ENCODE data around the gene TACC3. TPM values are rescaled to one million over a fixed set of nuclear protein-coding genes. Genes with fewer than 3 reads are reported as not detected.

Gene TACC3
- polyA plus RNA-seq, 3 donors, result 1.9 to 16.8 (median 7.1) TPM

- H3K27ac ChIP-seq (ENCODE audit: low read depth, low read length), result no peak overlapping the region
- 99% methylated on average over 4 of the region's 4 CpGs for WGBS, 3 donors
Observed at GRCh38 chr4:1738410-1738809, 17.1 kb downstream of the TACC3 start.

DNA sequence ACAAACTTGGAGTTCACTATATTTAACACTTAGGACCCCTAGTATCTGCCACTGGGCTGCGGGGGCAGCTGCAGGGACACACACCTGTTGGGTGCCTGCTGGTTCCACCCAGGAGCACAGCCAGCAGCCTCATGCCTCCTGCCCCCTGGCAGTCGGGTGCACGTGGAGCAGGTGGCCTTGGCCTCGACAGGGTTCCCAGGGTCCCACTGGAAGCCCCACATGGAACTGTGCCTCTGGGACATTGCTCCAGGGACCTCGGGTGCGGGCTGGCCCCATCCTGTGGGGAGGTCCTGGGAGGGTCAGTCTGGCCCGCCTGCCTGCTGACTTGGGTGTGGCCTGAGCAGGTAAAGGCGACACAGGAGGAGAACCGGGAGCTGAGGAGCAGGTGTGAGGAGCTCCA, 18.0 kb downstream of the TACC3 start:
- 94 to 98% (median 98%) methylated on average over 9 of the region's 9 CpGs for WGBS, 3 donors
- H3K27ac ChIP-seq (ENCODE audit: low read depth, low read length), result no peak overlapping the region

- WGBS, 3 donors, result 89 to 95% (median 92%) methylated on average over 19 to 22 of the region's 22 CpGs
- H3K27ac ChIP-seq (ENCODE audit: low read depth, low read length), result no peak overlapping the region
Observed at GRCh38 chr4:1740021-1740545, 18.8 kb downstream of the TACC3 start.

DNA sequence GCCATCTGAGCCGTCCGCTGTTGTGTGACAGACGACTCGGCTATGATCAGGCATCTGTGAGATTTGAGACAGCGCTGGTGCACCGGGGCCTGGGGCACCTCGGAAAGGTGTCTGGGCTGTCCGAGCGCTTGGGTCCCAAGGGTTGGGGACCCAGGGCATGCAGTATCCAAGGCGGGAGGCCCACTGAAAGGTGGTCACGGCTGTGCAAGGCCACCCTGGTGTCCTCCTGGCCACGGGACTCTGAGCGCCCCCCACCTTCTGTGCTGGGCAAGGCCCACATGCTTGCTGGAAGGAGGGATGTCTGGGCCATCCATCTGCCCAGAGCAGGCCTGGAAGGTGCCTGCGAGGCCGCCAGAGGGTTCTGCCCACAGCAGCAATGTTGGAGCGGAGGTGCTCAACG, 19.9 kb downstream of the TACC3 start:
- H3K27ac ChIP-seq (ENCODE audit: low read depth, low read length), result no peak overlapping the region
- 92 to 98% (median 94%) methylated on average over 16 to 17 of the region's 17 CpGs for WGBS, 3 donors

- H3K27ac ChIP-seq (ENCODE audit: low read depth, low read length), result no peak overlapping the region
- WGBS, 3 donors, result 75 to 96% (median 87%) methylated on average over 12 of the region's 12 CpGs
Observed at GRCh38 chr4:1743551-1743950, 22.2 kb downstream of the TACC3 start.

DNA sequence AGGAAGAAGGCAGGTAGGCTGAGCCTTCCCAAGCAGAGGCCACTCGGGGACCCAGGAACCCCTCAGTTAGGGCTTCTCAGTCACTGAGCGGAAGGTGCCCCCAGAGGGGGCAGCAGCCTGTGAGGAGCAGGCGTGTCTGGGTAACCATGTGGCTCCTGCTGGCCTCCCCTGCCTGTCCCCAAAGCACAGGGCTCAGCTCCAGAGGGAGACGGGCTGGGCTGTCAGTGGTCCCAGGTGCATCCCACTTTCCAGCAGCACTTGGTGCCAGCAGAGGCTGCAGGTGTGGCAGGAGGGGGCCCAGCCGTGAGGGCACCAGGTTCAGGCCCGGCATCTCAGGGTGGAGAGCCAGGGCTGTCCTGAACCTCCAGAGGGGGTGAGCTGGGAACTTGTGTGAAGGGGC, 22.7 kb downstream of the TACC3 start:
- H3K27ac ChIP-seq (ENCODE audit: low read depth, low read length), result no peak overlapping the region
- WGBS, 3 donors, result 93 to 98% (median 95%) methylated on average over 5 to 6 of the region's 6 CpGs

GRCh38 chr4:1744552-1744951, 23.2 kb downstream of the TACC3 start:
- no peak overlapping the region for H3K27ac ChIP-seq (ENCODE audit: low read depth, low read length)
- WGBS, 3 donors, result 90 to 95% (median 92%) methylated on average over 14 of the region's 14 CpGs

DNA sequence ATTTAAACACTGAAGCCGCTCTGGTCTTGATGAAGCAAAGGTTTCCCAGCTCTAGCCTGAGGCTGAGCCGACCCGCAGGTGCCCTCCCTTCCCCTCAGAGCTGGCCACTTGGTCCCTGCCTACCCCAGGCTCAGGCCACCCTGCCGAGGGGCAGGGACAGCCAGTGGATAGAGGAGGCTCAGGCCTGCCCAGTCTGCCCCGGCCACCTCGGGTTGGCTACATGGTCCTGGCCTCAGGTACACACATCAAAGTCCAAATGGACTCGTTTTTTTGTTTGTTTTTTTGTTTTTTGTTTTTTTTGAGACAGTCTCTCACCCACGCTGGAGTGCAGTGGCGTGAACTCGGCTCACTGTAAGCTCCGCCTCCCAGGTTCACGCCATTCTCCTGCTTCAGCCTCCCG, 23.8 kb downstream of the TACC3 start:
- no peak overlapping the region for H3K27ac ChIP-seq (ENCODE audit: low read depth, low read length)
- 91 to 93% (median 93%) methylated on average over 13 of the region's 13 CpGs for WGBS, 3 donors

DNA sequence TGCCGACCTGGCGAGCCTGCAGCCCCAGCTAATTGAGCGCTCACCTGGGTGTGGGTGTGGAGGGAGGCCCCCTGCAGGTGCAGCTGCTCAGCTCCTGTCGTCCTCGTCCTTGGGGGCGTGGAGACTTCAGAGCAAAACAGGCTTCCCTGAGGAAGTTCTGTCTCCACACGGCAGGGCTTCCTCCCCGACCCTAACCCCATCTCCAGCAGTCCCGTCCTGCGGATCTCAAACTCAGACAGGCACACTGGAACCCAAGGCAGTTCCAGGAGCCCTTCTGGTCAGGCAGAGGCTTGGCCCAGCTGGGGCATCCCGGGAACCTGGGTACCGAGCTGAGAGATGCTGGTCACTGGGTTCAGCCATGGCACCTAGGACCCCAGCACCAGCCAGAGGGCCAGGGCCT, 24.4 kb downstream of the TACC3 start:
- no peak overlapping the region for H3K27ac ChIP-seq (ENCODE audit: low read depth, low read length)
- WGBS, 3 donors, result 80 to 86% (median 86%) methylated on average over 12 of the region's 12 CpGs

DNA sequence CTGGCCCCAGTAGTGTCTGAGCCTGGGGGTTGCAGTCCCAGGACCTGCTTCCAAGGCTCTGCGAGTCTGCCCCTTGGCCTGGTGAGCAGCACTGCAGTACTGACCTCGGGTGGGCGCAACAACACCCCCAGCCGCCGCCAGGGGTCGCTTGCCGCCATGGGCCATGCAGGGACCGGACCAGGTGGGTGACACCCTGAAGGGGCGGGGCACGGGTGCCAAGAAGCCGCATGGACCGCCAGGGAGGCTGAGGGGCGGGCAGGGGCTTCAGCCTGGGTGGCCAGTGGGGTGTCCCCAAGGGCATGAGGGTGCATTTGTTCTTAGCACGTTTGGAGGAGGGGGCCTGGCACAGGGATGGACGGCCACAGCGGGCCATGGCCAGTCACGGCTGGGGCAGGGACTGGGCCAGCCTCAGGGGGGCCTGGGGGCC, 25.0 kb downstream of the TACC3 start:
- WGBS, 3 donors, result 12 to 22% (median 21%) methylated on average over 17 of the region's 17 CpGs

GRCh38 chr4:1746919-1747602, 25.7 kb downstream of the TACC3 start:
- WGBS, 3 donors, result 57 to 87% (median 83%) methylated on average over 30 to 33 of the region's 33 CpGs
- no peak overlapping the region for H3K27ac ChIP-seq (ENCODE audit: low read depth, low read length)

More for the DNA sequence above, 25.0 kb downstream of the TACC3 start:
- no peak overlapping the region for H3K27ac ChIP-seq (ENCODE audit: low read depth, low read length)

DNA sequence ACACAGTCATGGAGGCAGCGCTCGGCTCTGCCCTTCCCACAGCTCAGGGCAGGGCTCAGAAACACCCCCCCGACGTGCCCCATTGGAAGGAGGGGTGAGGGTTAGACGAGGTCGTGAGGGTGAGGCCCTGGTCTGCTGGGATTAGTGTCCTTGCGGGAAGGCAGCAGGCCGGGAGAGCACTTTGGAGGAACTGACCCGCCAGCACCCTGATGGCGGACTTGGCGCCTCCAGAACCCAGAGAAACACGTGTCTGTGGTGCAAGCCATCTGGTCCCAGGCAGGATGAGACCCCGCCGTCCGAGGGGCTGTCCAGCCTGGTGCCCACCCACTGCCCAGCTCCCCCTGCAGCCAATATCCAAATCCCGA, 26.3 kb downstream of the TACC3 start:
- no peak overlapping the region for H3K27ac ChIP-seq (ENCODE audit: low read depth, low read length)
- 82 to 84% (median 82%) methylated on average over 14 to 16 of the region's 16 CpGs for WGBS, 3 donors

DNA sequence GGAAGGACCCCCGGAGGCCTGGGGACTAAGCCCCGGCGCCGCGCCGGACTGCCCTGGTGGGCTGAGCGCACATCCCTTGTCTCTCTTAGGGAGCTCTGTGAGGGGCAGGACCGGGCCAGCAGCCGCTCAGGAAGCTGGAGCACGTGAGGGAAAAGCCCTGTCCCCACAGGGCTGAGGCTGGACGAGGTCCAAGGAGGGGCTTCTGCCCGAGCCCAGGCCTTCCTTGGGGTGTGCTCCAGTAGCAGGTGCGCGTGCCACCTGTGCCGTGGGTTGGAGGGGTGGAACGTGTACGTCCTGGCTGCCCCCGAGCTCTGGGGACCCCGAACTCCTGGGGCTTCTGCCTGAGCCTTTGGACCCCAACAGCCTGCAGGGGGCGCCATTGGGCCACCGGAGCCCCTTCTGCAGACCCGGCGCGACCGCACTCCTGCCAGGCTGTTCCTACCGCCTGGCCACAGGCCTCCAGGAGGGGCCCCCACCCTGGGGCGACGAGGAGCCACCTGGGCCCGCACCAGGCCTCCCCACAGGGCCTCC, 27.2 kb downstream of the TACC3 start:
- H3K27ac ChIP-seq (ENCODE audit: low read depth, low read length), result no peak overlapping the region
- 3 to 10% (median 3%) methylated on average over 21 to 29 of the region's 29 CpGs for WGBS, 3 donors

GRCh38 chr4:1749370-1749769, 28.0 kb downstream of the TACC3 start:
- 59 to 78% (median 65%) methylated on average over 2 to 3 of the region's 3 CpGs for WGBS, 3 donors
- H3K27ac ChIP-seq (ENCODE audit: low read depth, low read length), result no peak overlapping the region

GRCh38 chr4:1749826-1750225, 28.5 kb downstream of the TACC3 start:
- WGBS, 3 donors, result 68 to 75% (median 74%) methylated on average over 13 to 14 of the region's 14 CpGs
- H3K27ac ChIP-seq (ENCODE audit: low read depth, low read length), result no peak overlapping the region

- 86 to 89% (median 88%) methylated on average over 18 of the region's 18 CpGs for WGBS, 3 donors
- no peak overlapping the region for H3K27ac ChIP-seq (ENCODE audit: low read depth, low read length)
Observed at GRCh38 chr4:1750381-1751154, 29.2 kb downstream of the TACC3 start.

GRCh38 chr4:1751155-1751918, 30.0 kb downstream of the TACC3 start:
- no peak overlapping the region for H3K27ac ChIP-seq (ENCODE audit: low read depth, low read length)
- 87 to 94% (median 90%) methylated on average over 29 to 31 of the region's 31 CpGs for WGBS, 3 donors

- 66 to 79% (median 72%) methylated on average over 8 of the region's 8 CpGs for WGBS, 3 donors
- H3K27ac ChIP-seq (ENCODE audit: low read depth, low read length), result no peak overlapping the region
Observed at GRCh38 chr4:1751919-1752283, 30.6 kb downstream of the TACC3 start.

Measured in adipose tissue (tissue), 3 donors.